HepG2 (cell line): ENCODE results near the gene NDEL1. TPM values are rescaled to one million over a fixed set of nuclear protein-coding genes. Genes with fewer than 3 reads are reported as not detected.
A peak's percentile ranks its signal among the peaks of the same experiment; 100 is the strongest.

Experiments
- ATAD3A ChIP-seq: sonication (generic); formaldehyde crosslinking; IDR thresholded peaks from 2 replicates; pipeline ENCODE4 v1.4.0; 2020; ENCODE audit warnings: missing genetic modification reagents
- CAMTA2 ChIP-seq: sonication (generic); formaldehyde crosslinking; IDR thresholded peaks from 2 replicates; pipeline ENCODE4 v1.4.0; 2020; ENCODE audit warnings: mild to moderate bottlenecking, missing genetic modification reagents, borderline replicate concordance
- CHD2 ChIP-seq: IDR thresholded peaks from 2 replicates; pipeline ENCODE4 v1.6.1; 2011; ENCODE audit warnings: low read depth, low read length, improper control_type of control experiment
- DPF2 ChIP-seq: sonication (generic); formaldehyde crosslinking; IDR thresholded peaks from 2 replicates; pipeline ENCODE4 v1.4.0; 2020; ENCODE audit warnings: mild to moderate bottlenecking, low read depth, missing genetic modification reagents, borderline replicate concordance
- JARID2 ChIP-seq: sonication (generic); formaldehyde crosslinking; IDR thresholded peaks from 2 replicates; pipeline ENCODE4 v1.8.1; 2023; ENCODE audit warnings: missing genetic modification reagents, inconsistent platforms; ENCODE audit not compliant: insufficient replicate concordance
- KDM2A ChIP-seq: sonication (generic); formaldehyde crosslinking; IDR thresholded peaks from 2 replicates; pipeline ENCODE4 v1.4.0; 2020; ENCODE audit warnings: low read depth, missing genetic modification reagents, borderline replicate concordance
- POLR2A ChIP-seq, 2 experiments: IDR thresholded peaks; 2 replicates each; pipeline ENCODE4 v1.6.1; 2011; ENCODE audit warnings: low read depth in 2 of 2, low read length in 2 of 2, mild to moderate bottlenecking in 1 of 2, moderate library complexity in 1 of 2; ENCODE audit not compliant: insufficient read depth in 1 of 2
- PRMT3 ChIP-seq: sonication (generic); formaldehyde crosslinking; IDR thresholded peaks from 2 replicates; pipeline ENCODE4 v1.8.1; 2022; ENCODE audit warnings: low read depth, mild to moderate bottlenecking, moderate library complexity, missing genetic modification reagents, borderline replicate concordance
- RAD51 ChIP-seq: fragments of 450-650 bp; IDR thresholded peaks from 2 replicates; pipeline ENCODE4 v1.6.1; 2016; ENCODE audit warnings: borderline replicate concordance
- SALL1 ChIP-seq: sonication (generic); formaldehyde crosslinking; IDR thresholded peaks from 2 replicates; pipeline ENCODE4 v1.8.0; 2022; ENCODE audit warnings: mild to moderate bottlenecking, missing genetic modification reagents
- U2AF2 ChIP-seq: fragments of 200-400 bp; formaldehyde crosslinking; IDR thresholded peaks from 2 replicates; pipeline ENCODE4 v1.6.1; 2017; ENCODE audit warnings: low read depth, mild to moderate bottlenecking, low read length
- ZBTB7B ChIP-seq: sonication (generic); formaldehyde crosslinking; IDR thresholded peaks from 2 replicates; pipeline ENCODE4 v1.4.0; 2020; ENCODE audit warnings: missing genetic modification reagents
- ZIK1 ChIP-seq: sonication (generic); formaldehyde crosslinking; IDR thresholded peaks from 2 replicates; pipeline ENCODE4 v1.5.0; 2020; ENCODE audit warnings: mild to moderate bottlenecking, low read depth, missing genetic modification reagents, borderline replicate concordance
- ZNF138 ChIP-seq: sonication (generic); formaldehyde crosslinking; IDR thresholded peaks from 2 replicates; pipeline ENCODE4 v1.5.0; 2020; ENCODE audit warnings: mild to moderate bottlenecking, low read depth, missing genetic modification reagents
- ZNF232 ChIP-seq: sonication (generic); formaldehyde crosslinking; IDR thresholded peaks from 2 replicates; pipeline ENCODE4 v1.4.0; 2020; ENCODE audit warnings: missing genetic modification reagents, borderline replicate concordance
- ZNF263 ChIP-seq: sonication (generic); formaldehyde crosslinking; IDR thresholded peaks from 2 replicates; pipeline ENCODE4 v1.4.0; 2020; ENCODE audit warnings: missing genetic modification reagents
- ZNF567 ChIP-seq: sonication (generic); formaldehyde crosslinking; IDR thresholded peaks from 2 replicates; pipeline ENCODE4 v1.8.1; 2023; ENCODE audit warnings: mild to moderate bottlenecking, missing genetic modification reagents, borderline replicate concordance
- ZNF788 ChIP-seq: sonication (generic); formaldehyde crosslinking; IDR thresholded peaks from 2 replicates; pipeline ENCODE4 v1.5.0; 2020; ENCODE audit warnings: mild to moderate bottlenecking, missing genetic modification reagents, borderline replicate concordance
- polyA plus RNA-seq, 8 experiments: library from polyadenylated mRNA; depleted of rRNA in 3 of 8; stranded (reverse) in 7 of 8; unstranded in 1 of 8; fragments of >200 nt; fragmentation: Illumina TruSeq in 4 of 8; extraction: Trizol in 4 of 8; gene quantifications; 2 replicates each; pipeline versions ENCODE4 v1.2.1 to v1.2.3, GENCODE V29; 2011 to 2016; ENCODE audit warnings: low read depth in 4 of 8, missing spikeins in 1 of 8, mixed read lengths in 1 of 8; ENCODE audit not compliant: insufficient read depth in 1 of 8
- total RNA-seq, 5 experiments: library from RNA; depleted of rRNA; stranded (reverse); fragments of >200 nt; fragmentation: Illumina TruSeq; extraction: Trizol; gene quantifications; 2 replicates each; pipeline ENCODE4 v1.2.3, GENCODE V29; 2016; ENCODE audit warnings: low read depth in 1 of 5
- TF ChIP-seq, protein P1 (sequence below): sonication (generic); formaldehyde crosslinking; IDR thresholded peaks from 2 replicates; pipeline ENCODE4 v1.4.0; 2020; ENCODE audit warnings: mild to moderate bottlenecking, missing genetic modification reagents
- TF ChIP-seq, protein P2 (sequence below): IDR thresholded peaks from 2 replicates; pipeline ENCODE4 v1.6.1; 2016; ENCODE audit warnings: mild to moderate bottlenecking, missing biosample characterization, missing genetic modification reagents
- TF ChIP-seq, protein P3 (sequence below): sonication (generic); formaldehyde crosslinking; IDR thresholded peaks from 2 replicates; pipeline ENCODE4 v1.5.0; 2020; ENCODE audit warnings: mild to moderate bottlenecking, missing genetic modification reagents
- TF ChIP-seq, protein P4 (sequence below): sonication (generic); formaldehyde crosslinking; IDR thresholded peaks from 2 replicates; pipeline ENCODE4 v1.4.0; 2020; ENCODE audit warnings: mild to moderate bottlenecking, missing genetic modification reagents
- TF ChIP-seq, protein P5 (sequence below): IDR thresholded peaks from 2 replicates; pipeline ENCODE4 v1.6.1; 2018; ENCODE audit warnings: missing genetic modification reagents
- TF ChIP-seq, protein P6 (sequence below): sonication (generic); formaldehyde crosslinking; IDR thresholded peaks from 2 replicates; pipeline ENCODE4 v1.4.0; 2020; ENCODE audit warnings: missing genetic modification reagents, borderline replicate concordance

NDEL1 gene
- total and polyA plus RNA-seq, 2 of the 13 experiments (the other 11 are each of a cell fraction or from before 2014, with no cell fraction given): 59.8 to 153 TPM

DNA sequence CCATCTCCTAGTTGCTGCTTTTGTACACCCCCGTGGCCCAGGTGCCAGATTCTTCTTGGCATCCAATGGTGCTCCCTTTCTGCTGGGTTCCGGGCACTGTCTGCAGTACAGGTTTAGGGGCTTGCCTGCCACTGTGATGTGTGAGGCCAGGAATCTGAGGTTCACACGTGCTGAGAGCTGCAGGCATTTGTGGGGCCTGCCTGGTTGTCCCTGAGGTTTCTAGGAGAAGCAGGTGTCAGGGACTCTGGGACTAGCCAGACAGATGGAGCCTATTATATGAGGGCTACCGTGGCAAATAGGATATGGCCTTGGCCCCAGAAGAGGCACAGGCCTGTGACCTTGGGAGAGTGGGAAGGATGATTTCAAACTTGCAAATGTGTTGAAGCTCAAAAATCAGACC, 29.3 kb downstream of the NDEL1 start (continued):
- TF ChIP-seq, protein P1, sequence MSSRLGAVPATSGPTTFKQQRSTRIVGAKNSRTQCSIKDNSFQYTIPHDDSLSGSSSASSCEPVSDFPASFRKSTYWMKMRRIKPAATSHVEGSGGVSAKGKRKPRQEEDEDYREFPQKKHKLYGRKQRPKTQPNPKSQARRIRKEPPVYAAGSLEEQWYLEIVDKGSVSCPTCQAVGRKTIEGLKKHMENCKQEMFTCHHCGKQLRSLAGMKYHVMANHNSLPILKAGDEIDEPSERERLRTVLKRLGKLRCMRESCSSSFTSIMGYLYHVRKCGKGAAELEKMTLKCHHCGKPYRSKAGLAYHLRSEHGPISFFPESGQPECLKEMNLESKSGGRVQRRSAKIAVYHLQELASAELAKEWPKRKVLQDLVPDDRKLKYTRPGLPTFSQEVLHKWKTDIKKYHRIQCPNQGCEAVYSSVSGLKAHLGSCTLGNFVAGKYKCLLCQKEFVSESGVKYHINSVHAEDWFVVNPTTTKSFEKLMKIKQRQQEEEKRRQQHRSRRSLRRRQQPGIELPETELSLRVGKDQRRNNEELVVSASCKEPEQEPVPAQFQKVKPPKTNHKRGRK (CRISPR knock-in tag): no peak
- TF ChIP-seq U2AF2 (no peak), RAD51 (no peak), DPF2 (CRISPR knock-in tag) (no peak), PRMT3 (CRISPR knock-in tag) (no peak), CAMTA2 (no peak), ZNF263 (CRISPR knock-in tag) (0 out of 2 replicates have a peak, but pooled peaks have one; percentile 42), ZNF138 (no peak), CHD2 (no peak), ZIK1 (CRISPR knock-in tag) (no peak), POLR2A (IDR thresholded peaks at IDR 0.05; ENCODE audit: insufficient read depth in 1 of 2, low read depth in 2 of 2, low read length in 2 of 2) (0 out of 4 replicates have a peak, but pooled peaks of 1 of the 2 experiments have one; percentile 17), JARID2 (CRISPR knock-in tag) (no peak), ZNF232 (CRISPR knock-in tag) (no peak), ATAD3A (CRISPR knock-in tag) (no peak), KDM2A (CRISPR knock-in tag) (no peak), ZNF788 (no peak), ZBTB7B (no peak), SALL1 (CRISPR knock-in tag) (0 out of 2 replicates have a peak, but pooled peaks have one; percentile 25), ZNF567 (CRISPR knock-in tag) (no peak)
- TF ChIP-seq, protein P2, sequence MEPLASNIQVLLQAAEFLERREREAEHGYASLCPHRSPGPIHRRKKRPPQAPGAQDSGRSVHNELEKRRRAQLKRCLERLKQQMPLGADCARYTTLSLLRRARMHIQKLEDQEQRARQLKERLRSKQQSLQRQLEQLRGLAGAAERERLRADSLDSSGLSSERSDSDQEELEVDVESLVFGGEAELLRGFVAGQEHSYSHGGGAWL (CRISPR knock-in tag): no peak
- TF ChIP-seq, protein P3, sequence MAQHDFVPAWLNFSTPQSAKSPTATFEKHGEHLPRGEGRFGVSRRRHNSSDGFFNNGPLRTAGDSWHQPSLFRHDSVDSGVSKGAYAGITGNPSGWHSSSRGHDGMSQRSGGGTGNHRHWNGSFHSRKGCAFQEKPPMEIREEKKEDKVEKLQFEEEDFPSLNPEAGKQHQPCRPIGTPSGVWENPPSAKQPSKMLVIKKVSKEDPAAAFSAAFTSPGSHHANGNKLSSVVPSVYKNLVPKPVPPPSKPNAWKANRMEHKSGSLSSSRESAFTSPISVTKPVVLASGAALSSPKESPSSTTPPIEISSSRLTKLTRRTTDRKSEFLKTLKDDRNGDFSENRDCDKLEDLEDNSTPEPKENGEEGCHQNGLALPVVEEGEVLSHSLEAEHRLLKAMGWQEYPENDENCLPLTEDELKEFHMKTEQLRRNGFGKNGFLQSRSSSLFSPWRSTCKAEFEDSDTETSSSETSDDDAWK (CRISPR knock-in tag): no peak
- TF ChIP-seq, protein P4, sequence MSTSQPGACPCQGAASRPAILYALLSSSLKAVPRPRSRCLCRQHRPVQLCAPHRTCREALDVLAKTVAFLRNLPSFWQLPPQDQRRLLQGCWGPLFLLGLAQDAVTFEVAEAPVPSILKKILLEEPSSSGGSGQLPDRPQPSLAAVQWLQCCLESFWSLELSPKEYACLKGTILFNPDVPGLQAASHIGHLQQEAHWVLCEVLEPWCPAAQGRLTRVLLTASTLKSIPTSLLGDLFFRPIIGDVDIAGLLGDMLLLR (CRISPR knock-in tag): peak; percentile 47; the same call in 1 of the 2 replicates
- TF ChIP-seq, protein P5, sequence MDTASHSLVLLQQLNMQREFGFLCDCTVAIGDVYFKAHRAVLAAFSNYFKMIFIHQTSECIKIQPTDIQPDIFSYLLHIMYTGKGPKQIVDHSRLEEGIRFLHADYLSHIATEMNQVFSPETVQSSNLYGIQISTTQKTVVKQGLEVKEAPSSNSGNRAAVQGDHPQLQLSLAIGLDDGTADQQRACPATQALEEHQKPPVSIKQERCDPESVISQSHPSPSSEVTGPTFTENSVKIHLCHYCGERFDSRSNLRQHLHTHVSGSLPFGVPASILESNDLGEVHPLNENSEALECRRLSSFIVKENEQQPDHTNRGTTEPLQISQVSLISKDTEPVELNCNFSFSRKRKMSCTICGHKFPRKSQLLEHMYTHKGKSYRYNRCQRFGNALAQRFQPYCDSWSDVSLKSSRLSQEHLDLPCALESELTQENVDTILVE (CRISPR knock-in tag): no peak
- TF ChIP-seq, protein P6, sequence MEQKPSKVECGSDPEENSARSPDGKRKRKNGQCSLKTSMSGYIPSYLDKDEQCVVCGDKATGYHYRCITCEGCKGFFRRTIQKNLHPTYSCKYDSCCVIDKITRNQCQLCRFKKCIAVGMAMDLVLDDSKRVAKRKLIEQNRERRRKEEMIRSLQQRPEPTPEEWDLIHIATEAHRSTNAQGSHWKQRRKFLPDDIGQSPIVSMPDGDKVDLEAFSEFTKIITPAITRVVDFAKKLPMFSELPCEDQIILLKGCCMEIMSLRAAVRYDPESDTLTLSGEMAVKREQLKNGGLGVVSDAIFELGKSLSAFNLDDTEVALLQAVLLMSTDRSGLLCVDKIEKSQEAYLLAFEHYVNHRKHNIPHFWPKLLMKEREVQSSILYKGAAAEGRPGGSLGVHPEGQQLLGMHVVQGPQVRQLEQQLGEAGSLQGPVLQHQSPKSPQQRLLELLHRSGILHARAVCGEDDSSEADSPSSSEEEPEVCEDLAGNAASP (CRISPR knock-in tag): 0 out of 2 replicates have a peak, but pooled peaks have one; percentile 22
